ENCODE results near the gene TMEM144.

- TF ChIP-seq CTCF (tag by site-specific recombination; IDR thresholded peaks at IDR 0.05) (no peak), ZNF138 (tag by site-specific recombination; IDR thresholded peaks at IDR 0.05; ENCODE audit: borderline replicate concordance) (no peak), ZNF830 (tag by site-specific recombination; IDR thresholded peaks at IDR 0.05; ENCODE audit: low read depth) (no peak), YY1 (tag by site-specific recombination; IDR thresholded peaks at IDR 0.05) (no peak), ZNF792 (tag by site-specific recombination; IDR thresholded peaks at IDR 0.05) (no peak), ZNF843 (tag by site-specific recombination; IDR thresholded peaks at IDR 0.05) (no peak), TRIM28 (IDR thresholded peaks at IDR 0.05; ENCODE audit: borderline replicate concordance, low read length) (no peak), ZNF112 (tag by site-specific recombination; IDR thresholded peaks at IDR 0.05) (no peak)
Observed at GRCh38 chr4:158297866-158298265, 87.6 kb downstream of the TMEM144 start.
